Prostate gland (tissue), 2 donors: ENCODE measurements around the gene WDR64. TPM values are rescaled to one million over a fixed set of nuclear protein-coding genes. Genes with fewer than 3 reads are reported as not detected.

ENCODE experiments used
- DNase-seq: peaks from one replicate; pipeline ENCODE4 v3.0.0-alpha.2; 2019; ENCODE audit warnings: low spot score
- H3K27ac ChIP-seq, 2 donors: fragments of 200-600 bp; sonication (generic); 2 replicates each; pipeline ENCODE4 v1.5.1; 2017 to 2019
- H3K27me3 ChIP-seq: fragments of 200-600 bp; sonication (generic); replicated peaks from 2 replicates; pipeline ENCODE4 v1.5.1; 2019; ENCODE audit not compliant: insufficient read depth
- H3K36me3 ChIP-seq, 2 donors: fragments of 200-600 bp; sonication (generic); 1 replicate in 1 of 2; 2 replicates in 1 of 2; pipeline versions ENCODE4 v1.5.1 to v1.8.1; 2017 to 2019
- H3K4me1 ChIP-seq: fragments of 200-600 bp; sonication (generic); replicated peaks from 2 replicates; pipeline ENCODE4 v1.5.1; 2019
- H3K4me3 ChIP-seq, 2 donors: fragments of 200-600 bp; sonication (generic); 2 replicates each; pipeline ENCODE4 v1.5.1; 2017 to 2019
- H3K9me3 ChIP-seq: fragments of 200-600 bp; sonication (generic); 2 replicates; pipeline ENCODE4 v1.5.1; 2017
- CTCF ChIP-seq, 4 experiments: fragments of 200-600 bp in 2 of 4; fragments of 450-650 bp in 2 of 4; sonication (generic) in 2 of 4; IDR thresholded peaks; 1 replicate in 3 of 4; 2 replicates in 1 of 4; pipeline ENCODE4 v1.5.1; 2016 to 2019; ENCODE audit warnings: antibody characterized with exemption in 4 of 4, mild to moderate bottlenecking in 2 of 4, moderate library complexity in 2 of 4
- POLR2A ChIP-seq: fragments of 450-650 bp; IDR thresholded peaks from one replicate; pipeline ENCODE4 v1.6.1; 2016; ENCODE audit warnings: antibody characterized with exemption, mild to moderate bottlenecking
- POLR2AphosphoS5 ChIP-seq: sonication (generic); formaldehyde crosslinking; IDR thresholded peaks from one replicate; pipeline ENCODE4 v1.6.1; 2017; ENCODE audit warnings: antibody characterized with exemption
- WGBS: methylation state at CpG from one replicate; pipeline ENCODE4 v1.1.5; 2018; 5-methylcytosine and 5-hydroxymethylcytosine counted together
- intact Hi-C: fragments of 100-400 bp; cut with DNase I; formaldehyde crosslinking; loops from one replicate; pipeline ENCODE4 v1.14.2; 2022
- total RNA-seq, 2 donors: library from RNA; depleted of rRNA; stranded (reverse); fragments of >200 nt; gene quantifications; one replicate each; pipeline ENCODE4 v1.1.0, GENCODE V29; 2016

Gene WDR64
- total RNA-seq, 2 donors from 2014 or later = 0.91 TPM; not detected in 1

GRCh38 chr1:241782396-241782795 lies 130.3 kb downstream of the WDR64 start:
- no peak overlapping the region for H3K27ac ChIP-seq
- no peaks in the 10 kb centered on the region for H3K4me1 ChIP-seq
- H3K9me3 ChIP-seq = no peaks in the 10 kb centered on the region
- intact Hi-C loops = no loop called here
- 15% methylated on average over 4 of the region's 4 CpGs for WGBS
- no peaks in the 10 kb centered on the region for H3K36me3 ChIP-seq
- TF ChIP-seq CTCF (IDR thresholded peaks at IDR 0.05) (no peak), POLR2A (no peak), POLR2AphosphoS5 (no peak)
- H3K27me3 ChIP-seq = no peaks in the 10 kb centered on the region
- no peak overlapping the region for H3K4me3 ChIP-seq
- no peak for DNase-seq

GRCh38 chr1:241787691-241788090 lies 135.6 kb downstream of the WDR64 start:
- TF ChIP-seq CTCF (IDR thresholded peaks at IDR 0.05) = no peak
- TF ChIP-seq POLR2AphosphoS5 = no peak
- no peak for TF ChIP-seq POLR2A
- Histone ChIP-seq H3K9me3 (no peaks in the 10 kb centered on the region), H3K4me1 (no peaks in the 10 kb centered on the region), H3K36me3 (no peaks in the 10 kb centered on the region), H3K4me3 (no peak overlapping the region), H3K27me3 (no peaks in the 10 kb centered on the region), H3K27ac (no peak overlapping the region)
- no peak for DNase-seq
- WGBS = 81% methylated on average over 4 of the region's 4 CpGs
- intact Hi-C loops = no loop called here

- intact Hi-C loops = no loop called here
- H3K27me3 ChIP-seq = no peaks in the 10 kb centered on the region
- H3K4me3 ChIP-seq = no peak overlapping the region
- no peak overlapping the region for H3K27ac ChIP-seq
- no peaks in the 10 kb centered on the region for H3K36me3 ChIP-seq
- H3K9me3 ChIP-seq = no peaks in the 10 kb centered on the region
- DNase-seq = no peak
- 93% methylated on average over 2 of the region's 2 CpGs for WGBS
- H3K4me1 ChIP-seq = no peaks in the 10 kb centered on the region
- TF ChIP-seq CTCF (IDR thresholded peaks at IDR 0.05) = no peak
These were observed 137.0 kb downstream of the WDR64 start for GRCh38 chr1:241789061-241789460.

GRCh38 chr1:241799416-241799815 lies 147.3 kb downstream of the WDR64 start:
- DNase-seq = no peak
- H3K4me3 ChIP-seq = no peak overlapping the region
- intact Hi-C loops = no loop called here
- no peak for TF ChIP-seq CTCF (IDR thresholded peaks at IDR 0.05)
- no peak for TF ChIP-seq POLR2AphosphoS5
- TF ChIP-seq POLR2A = no peak
- no peaks in the 10 kb centered on the region for H3K27me3 ChIP-seq
- no peaks in the 10 kb centered on the region for H3K4me1 ChIP-seq
- 96% methylated on average over 1 of the region's 1 CpG for WGBS
- no peaks in the 10 kb centered on the region for H3K36me3 ChIP-seq
- H3K27ac ChIP-seq = no peak overlapping the region
- H3K9me3 ChIP-seq = no peaks in the 10 kb centered on the region

GRCh38 chr1:241800640-241801039 lies 148.6 kb downstream of the WDR64 start:
- no peak overlapping the region for H3K27ac ChIP-seq
- WGBS = 81% methylated on average over 3 of the region's 3 CpGs
- intact Hi-C loops = no loop called here
- H3K4me3 ChIP-seq = no peak overlapping the region
- no peak for DNase-seq
- TF ChIP-seq POLR2A (no peak), POLR2AphosphoS5 (no peak), CTCF (IDR thresholded peaks at IDR 0.05) (no peak)
- no peaks in the 10 kb centered on the region for H3K27me3 ChIP-seq
- no peaks in the 10 kb centered on the region for H3K4me1 ChIP-seq
- no peaks in the 10 kb centered on the region for H3K36me3 ChIP-seq
- H3K9me3 ChIP-seq = no peaks in the 10 kb centered on the region
